ENCODE results near the gene FILIP1. TPM values are rescaled to one million over a fixed set of nuclear protein-coding genes. Genes with fewer than 3 reads are reported as not detected.

FILIP1 gene
- total and polyA plus RNA-seq, 2 of the 8 experiments (the other 6 are each of a cell fraction or from before 2014, with no cell fraction given): 2.4 to 5.7 TPM

GRCh38 chr6:75326557-75327258 is 166.9 kb downstream of the FILIP1 start:
- Histone ChIP-seq H3K9ac (replicated peaks in 1 of 4; ENCODE audit: extremely low read depth in 1 of 4, low read depth in 3 of 4, low read length in 3 of 4) (no peak overlapping the region), H4K20me1 (replicated peaks in 1 of 2; ENCODE audit: control insufficient read depth in 1 of 2, insufficient read depth in 2 of 2, low read length in 2 of 2) (no peaks in the 10 kb centered on the region), H3K27ac (ENCODE audit: low read depth, low read length) (no peak overlapping the region), H3K9me3 (ENCODE audit: insufficient read depth in 2 of 2, low read depth in 1 of 2, low read length in 1 of 2) (no peaks in the 10 kb centered on the region), H3K23ac (ENCODE audit: insufficient read length) (no peak overlapping the region), H3K4me2 (ENCODE audit: insufficient read depth in 1 of 2, low read depth in 2 of 2, low read length in 2 of 2) (peak overlapping the region in 1 of 2 experiments; percentile 12; a peak in 2 of 4 replicates), H2BK20ac (ENCODE audit: low read length) (no peak overlapping the region), H4K91ac (replicated peaks; ENCODE audit: insufficient read length, low read length) (no peak overlapping the region), H3K4me3 (ENCODE audit: extremely low read depth in 1 of 4, insufficient read depth in 2 of 4, low read depth in 3 of 4, low read length in 4 of 4) (no peak overlapping the region; a peak in 1 of 8 replicates), H4K8ac (ENCODE audit: extremely low read depth, insufficient read depth, low read length) (no peak overlapping the region), H2BK120ac (replicated peaks; ENCODE audit: low read depth, low read length) (no peak overlapping the region), H4K5ac (ENCODE audit: insufficient read length, low read depth, low read length) (peak overlapping the region; percentile 49), H3K79me2 (ENCODE audit: control insufficient read depth in 1 of 2, insufficient read depth in 2 of 2, low read length in 2 of 2) (no peaks in the 10 kb centered on the region), H2AK5ac (ENCODE audit: low read depth, low read length) (no peak overlapping the region), H3K4ac (replicated peaks; ENCODE audit: insufficient read length, low read depth, low read length) (no peak overlapping the region), H2BK5ac (ENCODE audit: low read depth, low read length) (no peak overlapping the region), H3K27me3 (replicated peaks in 1 of 4; ENCODE audit: control insufficient read depth in 3 of 4, extremely low read depth in 1 of 4, insufficient read depth in 3 of 4, low read length in 3 of 4) (no peaks in the 10 kb centered on the region), H2BK15ac (ENCODE audit: low read length) (no peak overlapping the region), H3K56ac (replicated peaks; ENCODE audit: insufficient read length, low read depth, low read length) (no peak overlapping the region), H3K23me2 (ENCODE audit: low read depth, low read length) (no peaks in the 10 kb centered on the region), H3K18ac (ENCODE audit: extremely low read depth, low read length) (no peak overlapping the region; the same call in 1 of the 2 replicates), H3K4me1 (replicated peaks in 1 of 4; ENCODE audit: control insufficient read depth in 3 of 4, insufficient read depth in 4 of 4, low read length in 3 of 4) (peaks cover 0 to 11% (median 6%) of the 10 kb centered on the region in 4 experiments; a peak in 5 of 7 replicates), H3K14ac (ENCODE audit: insufficient read length) (no peak overlapping the region), H2BK12ac (ENCODE audit: low read depth, low read length) (no peak overlapping the region), H3K36me3 (ENCODE audit: control insufficient read depth in 2 of 4, insufficient read depth in 4 of 4, low read length in 3 of 4) (no peaks in the 10 kb centered on the region), H3K79me1 (ENCODE audit: low read depth, low read length) (no peaks in the 10 kb centered on the region), H2AFZ (ENCODE audit: low read length) (no peak overlapping the region)
- DNase-seq (ENCODE audit: low read depth in 1 of 2, low spot score in 2 of 2): no peak
- FAIRE-seq: peak; percentile 50
- ChIA-PET POLR2A (ENCODE audit: partially characterized antibody) (interaction anchor here (0.9 to 1.5 kb wide), 8 partner anchors 8 to 58 kb away, joined by 3 to 4 read pairs (median 3); no protein-coding TSS in a partner anchor), CTCF (ENCODE audit: partially characterized antibody) (interaction anchor here (0.6 to 1.2 kb wide), 7 partner anchors 9 to 1060 kb away, joined by 3 read pairs; no protein-coding TSS in a partner anchor)
- TF ChIP-seq SIX5 (IDR thresholded peaks at IDR 0.05; ENCODE audit: low read depth, low read length) (no peak), CTCF (IDR thresholded peaks at IDR 0.05; ENCODE audit: control extremely low read depth in 1 of 3, insufficient read depth in 1 of 3, low read depth in 1 of 3, low read length in 3 of 3) (no peak), HDAC6 (IDR thresholded peaks at IDR 0.05; ENCODE audit: low read depth, low read length) (no peak), NANOG (IDR thresholded peaks at IDR 0.05; ENCODE audit: insufficient read depth, low read depth, low read length, poor library complexity, severe bottlenecking) (peak; percentile 61), BCL11A (IDR thresholded peaks at IDR 0.05; ENCODE audit: low read depth in 2 of 2, low read length in 2 of 2) (peak in 1 of 2 experiments; percentile 9)
- WGBS, 2 experiments (ENCODE audit: extremely low coverage in 1 of 2, insufficient coverage in 1 of 2, insufficient read length in 1 of 2, insufficient replicate concordance in 2 of 2, low coverage in 1 of 2, low lambda C conversion rate in 2 of 2, missing lambda C conversion rate in 1 of 2): 46% methylated on average over 2 of the region's 2 CpGs; no CpG with 5 or more reads in 1 of the 2 experiments

Measured in H1 (cell line).